ENCODE results near the gene RAB31.

GRCh38 chr18:9865764-9866490 lies 157.8 kb downstream of the RAB31 start:
- TF ChIP-seq POLR2A (IDR thresholded peaks at IDR 0.05) (no peak), CTCF (IDR thresholded peaks at IDR 0.05) (no peak)
